Adipocyte (in vitro differentiated cells): ENCODE results near the gene SLC30A1.
A peak's percentile ranks its signal among the peaks of the same experiment; 100 is the strongest.
"Not testable (repeated sequence)": the region's sequence is repeated elsewhere in the genome, so short reads cannot be mapped to it uniquely, and the experiment has no call there.

Experiments used
- DNase-seq: peaks from one replicate; pipeline ENCODE4 v3.0.0-alpha.2; 2015; ENCODE audit warnings: low read depth
- H3K27me3 ChIP-seq: replicated peaks from 2 replicates; pipeline ENCODE4 v1.7.0; 2013; ENCODE audit warnings: mild to moderate bottlenecking, low read length, moderate library complexity; ENCODE audit not compliant: control insufficient read depth, insufficient read depth
- H3K36me3 ChIP-seq: 2 replicates; pipeline ENCODE4 v1.7.0; 2013; ENCODE audit warnings: low read length, mild to moderate bottlenecking, moderate library complexity; ENCODE audit not compliant: control insufficient read depth, insufficient read depth, severe bottlenecking
- H3K4me1 ChIP-seq: 2 replicates; pipeline ENCODE4 v1.7.0; 2013; ENCODE audit warnings: mild to moderate bottlenecking, low read length, moderate library complexity; ENCODE audit not compliant: control insufficient read depth, insufficient read depth
- H3K4me3 ChIP-seq: 2 replicates; pipeline ENCODE4 v1.7.0; 2013; ENCODE audit warnings: mild to moderate bottlenecking, low read length, moderate library complexity
- H3K9ac ChIP-seq: 2 replicates; pipeline ENCODE4 v1.7.0; 2013; ENCODE audit warnings: mild to moderate bottlenecking, low read length, moderate library complexity
- H3K9me3 ChIP-seq: 2 replicates; pipeline ENCODE4 v1.7.0; 2013; ENCODE audit warnings: mild to moderate bottlenecking, low read length, moderate library complexity; ENCODE audit not compliant: control insufficient read depth

Gene SLC30A1

DNA sequence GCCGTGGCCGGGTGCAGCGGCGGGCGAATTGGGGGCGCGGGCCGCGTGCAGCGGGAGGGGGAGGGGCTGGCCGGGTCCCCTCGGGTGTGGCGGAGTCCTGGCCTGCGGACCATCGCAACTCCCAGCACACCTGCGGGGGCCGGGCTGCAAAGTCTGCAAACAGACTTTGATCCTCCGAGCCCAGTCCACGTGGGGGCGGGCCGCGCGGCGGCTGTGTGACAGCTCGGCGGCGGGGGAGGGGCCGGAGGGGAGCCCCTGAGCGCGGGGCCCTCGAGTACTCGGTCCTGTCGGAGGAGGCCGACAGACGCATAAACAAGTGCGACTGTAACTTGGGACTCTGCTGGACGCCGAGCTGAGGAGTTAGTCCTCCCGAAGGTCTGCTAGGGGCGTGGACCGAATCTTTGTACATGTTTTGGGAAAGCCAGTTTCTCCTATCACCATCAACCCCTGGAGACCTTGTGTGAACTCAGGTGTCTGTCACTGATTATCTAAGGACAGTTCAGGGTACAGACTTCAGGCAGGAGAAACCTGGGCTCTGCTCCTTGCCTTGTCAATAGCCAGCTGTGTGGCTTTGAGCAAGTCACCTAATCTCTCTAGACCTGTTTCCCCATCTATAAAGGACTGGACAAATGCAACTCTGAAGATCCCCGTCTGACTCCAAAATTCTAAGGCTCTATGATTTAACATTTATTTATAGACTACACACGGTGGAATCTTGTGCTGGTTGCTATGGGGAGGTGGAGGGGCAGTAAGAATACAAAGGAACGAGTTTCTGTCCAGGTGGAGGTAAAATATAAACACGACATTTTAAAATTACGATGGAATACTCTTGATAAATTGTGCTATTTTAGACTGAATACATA, 710 bp upstream of the SLC30A1 start:
- H3K27me3 ChIP-seq, result no peaks in the 10 kb centered on the region
- H3K36me3 ChIP-seq, result peaks cover 15% of the 10 kb centered on the region
- H3K9ac ChIP-seq, result peak overlapping the region; percentile 88
- DNase-seq, result peak; percentile 77
- H3K9me3 ChIP-seq, result no peaks in the 10 kb centered on the region
- peak overlapping the region; percentile 84 for H3K4me3 ChIP-seq
- H3K4me1 ChIP-seq, result peaks cover 60% of the 10 kb centered on the region

DNA sequence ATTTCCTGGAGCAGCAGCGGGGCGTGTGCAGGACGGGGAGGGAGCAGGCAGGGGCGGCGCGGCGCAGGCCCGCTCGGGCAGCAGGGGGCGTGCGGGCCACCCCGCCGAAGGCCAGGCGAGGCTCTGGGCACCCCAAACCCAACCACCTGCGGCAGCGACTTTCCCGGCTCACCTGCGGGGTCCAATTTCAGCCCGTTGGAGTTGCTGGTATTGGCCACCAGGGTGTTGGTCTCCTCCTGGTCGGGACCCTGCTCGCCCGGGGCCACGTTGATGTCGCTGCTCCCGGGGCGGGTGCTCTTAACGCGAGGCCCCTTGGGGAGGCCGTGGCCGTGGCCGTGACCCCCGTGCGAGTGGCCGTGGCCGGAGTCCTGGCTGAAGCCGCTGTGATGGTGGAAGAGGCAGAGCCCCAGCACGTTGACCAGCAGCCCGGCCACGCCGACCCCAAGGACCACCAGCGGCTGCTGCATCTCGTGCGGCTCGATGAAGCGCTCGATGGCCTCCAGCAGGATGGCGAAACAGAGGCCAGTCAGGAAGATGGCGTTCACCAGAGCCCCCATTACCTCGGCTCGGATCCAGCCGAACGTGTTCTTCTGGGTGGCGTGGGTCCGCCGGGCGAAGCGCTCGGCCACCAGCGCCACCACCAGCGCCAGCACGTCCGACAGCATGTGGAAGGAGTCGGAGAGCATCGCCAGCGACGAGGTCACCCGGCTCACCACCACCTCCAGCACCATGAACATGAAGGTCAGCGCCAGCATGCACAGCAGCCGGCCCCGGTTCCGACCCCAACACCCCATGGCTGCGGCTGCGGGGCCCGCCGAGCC, 932 bp downstream of the SLC30A1 start:
- peak overlapping the region; percentile 99 for H3K4me3 ChIP-seq
- peak; percentile 89 for DNase-seq
- peaks cover 31% of the 10 kb centered on the region for H3K36me3 ChIP-seq
- no peaks in the 10 kb centered on the region for H3K9me3 ChIP-seq
- H3K4me1 ChIP-seq, result peaks cover 62% of the 10 kb centered on the region
- no peaks in the 10 kb centered on the region for H3K27me3 ChIP-seq
- peak overlapping the region; percentile 95 for H3K9ac ChIP-seq

DNA sequence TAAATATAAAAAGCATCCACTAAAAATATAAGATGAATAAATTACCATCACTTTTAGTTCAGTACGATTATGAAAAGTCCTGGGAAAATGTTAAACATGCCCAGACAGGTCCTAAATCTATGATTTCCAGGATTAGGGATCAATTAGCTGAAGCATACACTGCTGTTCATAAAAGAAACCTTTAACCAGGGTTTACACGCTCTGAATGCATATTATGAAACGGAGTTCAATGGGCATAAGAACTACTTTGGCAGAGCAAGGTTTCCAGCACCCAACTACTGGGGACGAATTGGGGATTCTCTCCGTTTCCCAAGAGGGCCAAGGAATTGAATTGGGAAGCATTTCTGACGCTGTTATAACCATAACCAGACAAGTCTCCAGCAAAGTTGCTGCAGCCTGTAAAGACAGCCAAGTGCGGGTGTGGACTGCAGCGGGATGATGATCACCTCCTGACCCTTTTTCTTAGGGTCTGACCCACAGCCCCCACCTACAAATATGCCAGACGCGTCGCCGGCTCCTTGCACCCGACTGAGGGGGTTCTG, 1.6 kb downstream of the SLC30A1 start:
- DNase-seq, result no peak
- no peaks in the 10 kb centered on the region for H3K9me3 ChIP-seq
- H3K9ac ChIP-seq, result peak overlapping the region; percentile 95
- H3K4me3 ChIP-seq, result peak overlapping the region; percentile 99
- H3K27me3 ChIP-seq, result no peaks in the 10 kb centered on the region
- H3K36me3 ChIP-seq, result peaks cover 36% of the 10 kb centered on the region
- peaks cover 58% of the 10 kb centered on the region for H3K4me1 ChIP-seq

DNA sequence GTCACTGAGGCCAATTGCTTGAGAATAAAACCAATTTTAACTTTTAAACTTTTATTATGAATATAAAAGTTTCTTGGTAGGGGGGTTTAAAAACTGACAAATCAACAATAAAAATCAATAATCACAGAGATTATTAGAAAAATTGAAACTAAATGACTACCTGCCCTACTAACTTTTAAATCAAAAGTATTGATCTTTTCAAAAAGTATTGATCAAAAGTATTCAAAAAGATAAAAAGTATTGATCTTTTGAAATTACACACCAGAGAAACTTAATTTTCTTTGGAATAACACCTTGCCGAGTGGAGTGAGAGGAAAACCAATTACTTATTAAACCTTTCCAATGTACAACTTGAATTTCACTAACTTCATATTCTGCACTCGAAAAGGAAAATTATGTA, 2.2 kb downstream of the SLC30A1 start:
- Histone ChIP-seq H3K9ac (peak overlapping the region; percentile 95), H3K9me3 (no peaks in the 10 kb centered on the region), H3K4me3 (peak overlapping the region; percentile 99), H3K4me1 (peaks cover 52% of the 10 kb centered on the region), H3K36me3 (peaks cover 43% of the 10 kb centered on the region), H3K27me3 (no peaks in the 10 kb centered on the region)
- DNase-seq, result no peak

DNA sequence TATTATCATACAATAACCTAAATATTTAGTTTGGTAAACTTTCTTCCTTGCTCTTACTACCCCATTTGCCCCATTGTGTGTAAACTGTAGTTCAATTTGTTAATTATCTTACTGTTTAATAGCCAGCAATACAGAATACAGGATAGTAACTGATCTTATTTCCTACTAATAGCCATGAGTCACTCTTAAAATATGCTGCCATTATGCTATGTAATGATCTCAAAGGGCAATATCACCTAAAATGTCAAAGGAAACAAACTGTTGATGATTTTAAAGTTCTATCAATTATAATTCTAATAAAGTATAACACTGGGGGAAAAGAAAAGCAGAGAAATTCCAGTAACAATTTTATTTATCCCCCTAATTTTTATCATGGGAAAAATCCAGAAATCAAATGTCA, 4.3 kb downstream of the SLC30A1 start:
- no peak overlapping the region for H3K9ac ChIP-seq

DNA sequence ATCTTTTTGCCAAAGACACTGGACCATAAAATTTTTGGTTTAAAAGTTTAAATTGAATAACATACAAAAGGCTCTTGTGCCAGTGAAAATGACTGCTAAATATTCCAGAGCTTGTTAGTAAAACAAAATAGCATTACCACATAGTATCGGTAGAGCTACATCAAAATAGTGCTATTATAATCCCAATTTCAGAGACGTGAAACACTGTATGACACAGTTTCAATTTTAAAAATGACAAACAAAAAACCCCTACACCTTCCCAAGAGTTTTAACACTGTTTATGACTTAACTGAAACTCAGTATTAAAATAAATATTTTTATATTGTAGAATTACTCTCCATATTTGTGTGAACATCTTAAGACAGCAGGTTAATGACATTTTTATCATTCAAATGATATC, 7.0 kb downstream of the SLC30A1 start:
- DNase-seq, result no peak
- no peaks in the 10 kb centered on the region for H3K9me3 ChIP-seq
- no peaks in the 10 kb centered on the region for H3K27me3 ChIP-seq
- H3K4me3 ChIP-seq, result no peak overlapping the region
- peaks cover 52% of the 10 kb centered on the region for H3K36me3 ChIP-seq
- peaks cover 33% of the 10 kb centered on the region for H3K4me1 ChIP-seq
- H3K9ac ChIP-seq, result no peak overlapping the region

More for the DNA sequence above, 4.3 kb downstream of the SLC30A1 start:
- peak; percentile 16 for DNase-seq
- Histone ChIP-seq H3K4me3 (peak overlapping the region; percentile 99), H3K4me1 (peaks cover 35% of the 10 kb centered on the region), H3K9me3 (no peaks in the 10 kb centered on the region), H3K36me3 (peaks cover 52% of the 10 kb centered on the region), H3K27me3 (no peaks in the 10 kb centered on the region)

DNA sequence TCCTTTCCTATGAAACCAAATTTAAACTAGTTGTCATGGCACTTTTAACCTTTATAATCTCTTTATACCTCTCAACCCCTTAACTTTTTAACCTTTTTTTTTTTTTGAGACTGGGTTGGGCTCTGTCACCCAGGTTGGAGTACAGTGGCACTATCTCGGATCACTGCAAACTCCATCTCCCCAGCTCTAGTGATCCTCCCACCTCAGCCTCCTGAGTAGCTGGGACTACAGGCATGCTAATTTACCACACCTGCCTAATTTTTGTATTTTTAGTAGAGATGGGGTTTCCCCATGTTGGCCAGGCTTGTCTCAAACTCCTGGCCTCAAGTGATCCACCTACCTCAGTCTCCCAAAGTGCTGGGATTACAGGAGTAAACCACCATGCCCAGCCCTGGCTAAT, 8.6 kb downstream of the SLC30A1 start:
- H3K4me3 ChIP-seq, H3K27me3 ChIP-seq, H3K9me3 ChIP-seq, H3K9ac ChIP-seq, DNase-seq: not testable (repeated sequence)
- peaks cover 22% of the 10 kb centered on the region for H3K4me1 ChIP-seq
- peaks cover 44% of the 10 kb centered on the region for H3K36me3 ChIP-seq

DNA sequence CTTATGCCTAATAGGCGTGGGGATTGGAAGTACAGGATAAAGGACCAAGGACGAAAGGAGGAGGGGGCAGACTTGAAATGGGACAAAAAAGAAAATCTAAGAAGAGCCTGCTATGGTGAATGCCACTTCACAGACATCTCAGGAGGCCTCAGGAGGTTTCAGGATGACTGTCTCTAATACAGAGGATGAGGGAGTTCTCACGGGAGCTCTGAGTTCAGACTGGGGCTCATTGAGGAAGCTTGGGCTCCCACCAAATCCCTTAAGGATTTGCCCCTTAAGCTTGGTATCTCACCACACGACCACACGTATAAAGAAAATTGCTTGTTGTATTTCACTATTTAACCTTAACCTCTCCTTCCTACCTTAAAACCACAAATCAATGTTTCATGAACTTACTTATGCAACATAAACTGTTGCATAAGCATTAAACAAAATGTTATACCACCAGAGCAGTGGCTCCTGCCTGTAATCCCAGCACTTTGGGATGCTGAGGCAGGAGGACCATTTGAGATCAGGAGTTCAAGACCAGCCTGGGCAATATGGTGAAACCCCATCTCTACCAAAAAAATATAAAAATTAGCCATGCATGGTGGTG, 12.4 kb downstream of the SLC30A1 start:
- no peaks in the 10 kb centered on the region for H3K4me1 ChIP-seq
- no peak overlapping the region for H3K4me3 ChIP-seq
- H3K9ac ChIP-seq, result no peak overlapping the region
- DNase-seq, result no peak
- peaks cover 7% of the 10 kb centered on the region for H3K36me3 ChIP-seq
- H3K9me3 ChIP-seq, result no peaks in the 10 kb centered on the region
- peaks cover 3% of the 10 kb centered on the region for H3K27me3 ChIP-seq

GRCh38 chr1:211564084-211564483, 14.9 kb downstream of the SLC30A1 start:
- H3K9ac ChIP-seq, result no peak overlapping the region
- no peak overlapping the region for H3K4me3 ChIP-seq
- no peak for DNase-seq
- H3K4me1 ChIP-seq, result no peaks in the 10 kb centered on the region
- no peaks in the 10 kb centered on the region for H3K9me3 ChIP-seq
- peaks cover 3% of the 10 kb centered on the region for H3K27me3 ChIP-seq
- no peaks in the 10 kb centered on the region for H3K36me3 ChIP-seq

DNA sequence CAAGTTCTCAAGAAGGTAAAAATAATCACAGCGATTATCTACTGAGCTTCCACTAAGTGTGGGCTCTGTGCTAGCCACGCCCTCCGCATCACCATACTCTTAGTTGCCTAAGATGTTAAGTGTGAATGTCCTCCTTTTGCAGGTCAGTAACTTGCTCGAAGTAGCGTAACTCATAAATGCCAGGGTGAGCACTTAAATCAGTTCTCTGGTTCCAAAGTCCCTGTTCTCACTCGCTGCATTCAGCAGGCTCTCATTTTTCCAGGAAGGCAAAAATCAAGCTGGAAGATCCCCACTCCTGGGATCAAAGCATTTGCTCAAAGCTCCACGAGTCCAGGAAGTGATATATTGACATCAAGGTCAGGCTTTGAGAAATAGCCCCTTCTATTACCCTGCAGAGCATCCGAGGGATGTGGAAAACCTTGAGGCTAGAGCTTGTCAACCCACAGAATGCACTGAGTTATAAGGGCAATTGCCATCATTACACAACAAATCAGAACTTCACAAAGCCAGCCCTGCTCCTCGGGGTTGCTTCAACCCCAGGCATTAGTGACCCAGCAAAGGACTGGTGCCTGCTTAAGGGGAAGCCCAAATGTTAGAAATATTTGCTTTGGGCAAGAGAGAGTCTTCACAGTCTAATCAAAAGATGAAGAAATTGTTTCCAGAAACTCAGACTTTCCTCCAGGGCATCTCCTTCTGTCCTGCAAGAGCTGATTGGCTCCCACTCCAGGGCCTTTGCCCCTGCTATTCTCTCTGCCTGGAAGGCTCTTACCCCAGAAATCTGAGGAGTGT, 19.5 kb downstream of the SLC30A1 start:
- DNase-seq, result peak; percentile 64
- no peaks in the 10 kb centered on the region for H3K9me3 ChIP-seq
- no peak overlapping the region for H3K4me3 ChIP-seq
- H3K36me3 ChIP-seq, result no peaks in the 10 kb centered on the region
- no peak overlapping the region for H3K9ac ChIP-seq
- H3K27me3 ChIP-seq, result peaks cover 3% of the 10 kb centered on the region
- no peaks in the 10 kb centered on the region for H3K4me1 ChIP-seq
